WTC11 (cell line): ENCODE results near the gene POMZP3. TPM values are rescaled to one million over a fixed set of nuclear protein-coding genes. Genes with fewer than 3 reads are reported as not detected.
"Not testable (repeated sequence)": the region's sequence is repeated elsewhere in the genome, so short reads cannot be mapped to it uniquely, and the experiment has no call there.

Experiments used
- ATAC-seq: fragments of 200-7000 bp; cut with Tn5 transposase; 2 replicates; pipeline ENCODE4 v1.10.0; 2021; ENCODE audit warnings: mild to moderate bottlenecking, moderate library complexity
- Bru-seq: library from RNA; stranded (reverse); fragments of 400-500 nt; gene quantifications from one replicate; lab custom pipeline; 2021; lab: Mats Ljungman, UMichigan
- CTCF ChIA-PET: fragments of 300-600 bp; sonication (Branson Sonifier 250); formaldehyde crosslinking; loops from one replicate; lab custom pipeline; 2021; ENCODE audit warnings: antibody characterized with exemption; lab: Charles Lee
- POLR2A ChIA-PET: fragments of 350-600 bp; sonication (Branson Sonifier 250); formaldehyde crosslinking; loops from one replicate; lab custom pipeline; 2021; ENCODE audit warnings: antibody characterized with exemption; lab: Charles Lee
- DNase-seq: peaks from one replicate; pipeline ENCODE4 v3.0.0; 2021; ENCODE audit warnings: low spot score
- H3K27ac Mint-ChIP-seq: 2 replicates; pipeline ENCODE4 v1.8.0; 2021; ENCODE audit warnings: mixed read lengths
- H3K27me3 Mint-ChIP-seq: 2 replicates; pipeline ENCODE4 v1.8.0; 2021; ENCODE audit warnings: low read depth, mild to moderate bottlenecking, moderate library complexity, mixed read lengths
- H3K36me3 Mint-ChIP-seq: 2 replicates; pipeline ENCODE4 v1.8.0; 2021; ENCODE audit warnings: mixed read lengths
- H3K4me1 Mint-ChIP-seq: 2 replicates; pipeline ENCODE4 v1.8.0; 2022; ENCODE audit warnings: mixed read lengths
- H3K4me3 Mint-ChIP-seq: 2 replicates; pipeline ENCODE4 v1.8.0; 2021; ENCODE audit warnings: mild to moderate bottlenecking, moderate library complexity, mixed read lengths
- H3K9me3 Mint-ChIP-seq: 2 replicates; pipeline ENCODE4 v1.8.0; 2021; ENCODE audit warnings: mixed read lengths
- CREM ChIP-seq: sonication (generic); formaldehyde crosslinking; IDR thresholded peaks from 2 replicates; pipeline ENCODE4 v1.8.1; 2022; ENCODE audit warnings: mild to moderate bottlenecking, missing genetic modification reagents, moderate library complexity
- FOXK1 ChIP-seq: sonication (generic); formaldehyde crosslinking; IDR thresholded peaks from 2 replicates; pipeline ENCODE4 v1.8.0; 2022; ENCODE audit warnings: mild to moderate bottlenecking, moderate library complexity, missing genetic modification reagents
- FOXP1 ChIP-seq: sonication (generic); formaldehyde crosslinking; IDR thresholded peaks from 2 replicates; pipeline ENCODE4 v1.8.0; 2022; ENCODE audit warnings: missing genetic modification reagents, mild to moderate bottlenecking, moderate library complexity, borderline replicate concordance
- NFATC4 ChIP-seq: fragments of 250-450 bp; sonication (Bioruptor Pico); IDR thresholded peaks from 2 replicates; pipeline ENCODE4 v1.9.0; 2021; ENCODE audit warnings: mild to moderate bottlenecking
- ZNF416 ChIP-seq: fragments of 250-450 bp; sonication (Bioruptor Pico); IDR thresholded peaks from 2 replicates; pipeline ENCODE4 v1.9.0; 2021; ENCODE audit warnings: mild to moderate bottlenecking, inconsistent platforms
- long read RNA-seq, 3 experiments: library from RNA in 1 of 3; library from capped mRNA in 1 of 3; library from polyadenylated mRNA in 1 of 3; unstranded in 2 of 3; stranded (forward) in 1 of 3; transcript quantifications; one replicate each; pipeline ENCODE4 v2.0.0, GENCODE V29; 2021
- total RNA-seq: library from RNA; stranded (reverse); gene quantifications from 3 replicates; pipeline ENCODE4 v1.2.3, GENCODE V29; 2021
- TF ChIP-seq, protein P1 (sequence below): fragments of 250-450 bp; sonication (Bioruptor Pico); IDR thresholded peaks from 2 replicates; pipeline ENCODE4 v1.9.0; 2021; ENCODE audit warnings: mild to moderate bottlenecking
- TF ChIP-seq, protein P2 (sequence below): fragments of 200-600 bp; IDR thresholded peaks from 2 replicates; pipeline ENCODE4 v1.8.0; 2022; ENCODE audit warnings: antibody characterized with exemption

The POMZP3 gene
- 13.1 to 15.1 TPM (median 13.2 TPM) in 3 replicates for total RNA-seq
- percentile 70 among the genes with signal in this experiment for Bru-seq, nascent RNA
- long read RNA-seq, experiment 1, transcript POMZP3-202 (7 exons, 1,490 nt): major isoform, 19 of 32 reads
- long read RNA-seq, experiment 1, partial matches to known transcripts: 3 of 32 reads
- long read RNA-seq, experiment 1, other reads (novel, unspliced or antisense): 7 of 32 reads
- long read RNA-seq, experiment 2, transcript POMZP3-202 (7 exons, 1,490 nt): major isoform, 10 of 18 reads
- long read RNA-seq, experiment 2, partial matches to known transcripts: 5 of 18 reads
- long read RNA-seq, experiment 2, other reads (novel, unspliced or antisense): 3 of 18 reads
- long read RNA-seq, experiment 3, partial matches to known transcripts: 0 of 2 reads
- long read RNA-seq, experiment 3, other reads (novel, unspliced or antisense): 2 of 2 reads

DNA sequence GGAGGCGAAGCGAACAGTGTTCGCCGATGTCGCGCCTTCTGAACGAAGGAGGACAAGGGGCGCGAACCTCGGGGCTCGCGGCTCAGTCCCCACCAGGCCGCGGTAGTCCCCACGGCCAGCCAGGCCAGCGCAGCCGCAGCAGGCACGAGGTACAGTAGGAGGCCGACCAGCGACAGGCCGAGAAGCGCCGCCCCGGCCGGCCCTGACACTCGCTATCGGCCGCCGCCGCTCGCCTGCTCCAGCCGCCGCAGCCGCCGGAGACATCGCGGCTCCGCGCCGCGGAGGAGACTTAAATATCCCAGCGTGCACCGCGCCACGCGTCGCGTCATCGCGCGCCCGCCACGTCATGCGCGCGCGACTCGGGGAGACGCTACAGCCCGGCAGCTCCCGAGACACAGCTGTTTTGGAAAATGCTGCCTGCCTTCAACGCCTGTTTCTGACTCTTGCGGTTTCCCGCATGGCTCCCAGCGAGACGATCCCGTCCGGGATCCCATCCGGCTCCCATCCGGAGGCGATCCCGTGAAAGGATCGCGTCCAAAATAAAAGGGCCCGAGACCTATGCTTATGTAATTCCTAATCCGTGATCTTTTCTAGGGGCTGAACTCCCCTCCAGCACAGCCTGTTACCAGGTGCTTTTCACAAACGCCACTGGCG, at the start of gene POMZP3:
TSS of gene POMZP3 (minus strand) at position 291 of the 654 bp plus-strand sequence. CDS start 1,215 bp downstream, outside the sequence.
- H3K27me3 Mint-ChIP-seq, H3K9me3 Mint-ChIP-seq, CTCF ChIA-PET, POLR2A ChIA-PET, H3K4me1 Mint-ChIP-seq: not testable (repeated sequence)
- peak within 1 kb of the TSS; percentile 97 for H3K27ac Mint-ChIP-seq
- ATAC-seq (peak; percentile 78), DNase-seq (peak; percentile 28)
- peaks cover 17% of the 10 kb centered on the region for H3K36me3 Mint-ChIP-seq
- peak within 1 kb of the TSS; percentile 88 for H3K4me3 Mint-ChIP-seq
- TF ChIP-seq ZNF416: peak; percentile 85; the same call in 1 of the 2 replicates
- TF ChIP-seq, protein P1, sequence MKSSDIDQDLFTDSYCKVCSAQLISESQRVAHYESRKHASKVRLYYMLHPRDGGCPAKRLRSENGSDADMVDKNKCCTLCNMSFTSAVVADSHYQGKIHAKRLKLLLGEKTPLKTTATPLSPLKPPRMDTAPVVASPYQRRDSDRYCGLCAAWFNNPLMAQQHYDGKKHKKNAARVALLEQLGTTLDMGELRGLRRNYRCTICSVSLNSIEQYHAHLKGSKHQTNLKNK (CRISPR knock-in tag): peak; percentile 68; the same call in 1 of the 2 replicates
- TF ChIP-seq CREM (CRISPR knock-in tag): 0 out of 2 replicates have a peak, but pooled peaks have one; percentile 56
- 0 out of 2 replicates have a peak, but pooled peaks have one; percentile 22 for TF ChIP-seq FOXP1 (CRISPR knock-in tag)
- TF ChIP-seq FOXK1 (CRISPR knock-in tag): 0 out of 2 replicates have a peak, but pooled peaks have one; percentile 21
- peak; percentile 42; the same call in 1 of the 2 replicates for TF ChIP-seq NFATC4 (CRISPR knock-in tag)

DNA sequence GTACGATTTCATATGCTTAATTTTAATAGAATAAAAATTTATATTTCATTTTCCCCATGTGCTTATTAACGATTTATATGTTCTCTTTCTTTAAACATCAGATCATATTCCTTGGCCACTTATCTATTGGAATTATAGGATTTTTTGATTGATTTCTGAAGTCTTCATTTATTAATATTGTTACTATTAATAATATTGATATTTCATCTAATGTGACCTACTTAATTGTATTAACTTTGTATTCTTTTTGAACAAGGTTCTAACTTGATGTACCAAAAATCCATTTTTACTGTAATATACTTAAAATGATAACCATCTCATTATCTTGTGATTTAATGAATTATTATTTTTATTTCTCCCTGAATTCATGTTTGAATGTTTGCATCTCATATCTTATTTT, 48.7 kb upstream of the POMZP3 start:
- POLR2A ChIA-PET, H3K27me3 Mint-ChIP-seq, CTCF ChIA-PET, H3K4me3 Mint-ChIP-seq, DNase-seq, H3K36me3 Mint-ChIP-seq, H3K27ac Mint-ChIP-seq, ATAC-seq, H3K9me3 Mint-ChIP-seq: not testable (repeated sequence)
- H3K4me1 Mint-ChIP-seq: peaks cover 56% of the 10 kb centered on the region

DNA sequence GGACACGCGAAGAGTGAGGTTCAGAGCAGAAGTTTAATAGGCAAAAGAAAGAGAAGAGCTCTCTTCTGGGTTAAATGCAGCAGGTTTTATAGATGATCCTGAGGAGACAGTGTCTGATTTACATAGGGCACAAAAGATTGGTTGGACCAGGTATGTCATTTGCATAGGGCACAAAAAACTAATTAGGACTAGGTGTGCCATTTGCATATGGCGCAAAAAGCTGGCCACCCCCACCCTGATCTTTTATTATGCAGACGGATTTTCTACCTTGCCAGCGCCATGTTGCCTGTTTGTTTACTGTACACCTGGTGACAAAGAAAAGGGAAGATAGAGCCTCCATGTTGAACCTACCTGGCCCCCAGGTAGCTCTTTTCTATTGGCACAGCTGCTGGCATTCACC, 46.3 kb upstream of the POMZP3 start:
- H3K9me3 Mint-ChIP-seq, H3K36me3 Mint-ChIP-seq, POLR2A ChIA-PET, H3K27me3 Mint-ChIP-seq, CTCF ChIA-PET, H3K4me3 Mint-ChIP-seq: not testable (repeated sequence)
- peaks cover 46% of the 10 kb centered on the region for H3K4me1 Mint-ChIP-seq
- ATAC-seq (peak; percentile 84), DNase-seq (peak; percentile 52)
- H3K27ac Mint-ChIP-seq: peak overlapping the region; percentile 92

DNA sequence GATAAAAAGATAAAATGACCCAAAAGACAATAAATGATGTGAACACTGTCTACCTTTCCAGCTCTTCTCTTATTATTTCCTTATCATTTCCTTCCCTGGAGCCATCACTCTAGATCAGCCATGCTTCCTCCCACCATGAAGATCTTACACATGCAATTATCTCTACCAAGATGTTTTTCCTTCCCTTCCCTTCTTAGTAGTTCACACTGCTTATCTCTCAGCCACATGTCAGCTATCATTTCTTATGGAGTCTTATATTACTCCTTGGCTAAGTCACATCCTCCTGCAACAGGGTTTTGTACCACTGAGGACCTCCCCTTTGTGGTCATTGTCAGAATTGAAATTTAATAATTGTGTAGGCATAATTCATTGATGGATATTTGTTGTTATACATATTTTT, 32.1 kb upstream of the POMZP3 start:
- H3K4me3 Mint-ChIP-seq, H3K9me3 Mint-ChIP-seq, POLR2A ChIA-PET, CTCF ChIA-PET, ATAC-seq, H3K36me3 Mint-ChIP-seq, DNase-seq, H3K27ac Mint-ChIP-seq, H3K27me3 Mint-ChIP-seq, H3K4me1 Mint-ChIP-seq: not testable (repeated sequence)

DNA sequence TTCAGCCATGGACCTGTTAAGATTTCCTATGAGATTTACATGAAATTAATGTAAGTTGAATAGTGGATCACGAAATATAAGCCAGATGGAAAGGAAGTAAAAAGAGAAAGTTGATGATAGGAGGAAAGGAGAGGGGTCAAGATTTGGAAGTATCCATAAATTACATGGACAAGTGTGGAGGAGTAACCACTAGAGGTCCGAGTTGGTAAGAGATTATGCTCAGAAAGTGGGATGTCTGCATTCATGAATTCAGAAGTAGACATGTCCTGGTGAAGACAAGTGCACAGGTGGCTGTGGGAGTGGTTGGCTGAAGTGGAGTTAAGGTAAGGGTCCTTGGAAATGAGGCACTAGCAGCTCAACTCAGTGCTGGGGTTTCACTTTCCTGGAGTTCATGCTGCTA, 29.3 kb upstream of the POMZP3 start:
- ATAC-seq, H3K9me3 Mint-ChIP-seq, H3K27ac Mint-ChIP-seq, CTCF ChIA-PET, H3K27me3 Mint-ChIP-seq, H3K4me3 Mint-ChIP-seq, POLR2A ChIA-PET, H3K36me3 Mint-ChIP-seq, H3K4me1 Mint-ChIP-seq, DNase-seq: not testable (repeated sequence)

DNA sequence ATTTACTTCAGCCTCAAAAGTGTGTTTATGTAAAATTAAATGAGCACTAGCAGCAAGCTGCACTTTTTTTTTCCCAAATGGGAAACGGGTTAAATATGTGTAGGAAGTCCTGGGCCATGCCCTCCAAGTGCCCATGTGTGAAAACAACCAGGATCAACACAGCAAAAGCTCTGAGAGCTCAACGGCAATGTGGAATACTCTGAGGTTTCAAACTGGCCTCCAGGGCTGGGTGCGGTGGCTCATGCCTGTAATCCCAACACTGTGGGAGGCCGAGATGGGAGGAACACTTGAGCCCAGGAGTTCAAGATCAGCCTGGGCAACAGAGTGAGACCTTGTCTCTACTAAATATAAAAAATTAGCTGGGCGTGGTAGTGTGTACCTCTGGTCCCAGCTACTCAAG, 15.5 kb upstream of the POMZP3 start:
- POLR2A ChIA-PET: not testable (repeated sequence)

DNA sequence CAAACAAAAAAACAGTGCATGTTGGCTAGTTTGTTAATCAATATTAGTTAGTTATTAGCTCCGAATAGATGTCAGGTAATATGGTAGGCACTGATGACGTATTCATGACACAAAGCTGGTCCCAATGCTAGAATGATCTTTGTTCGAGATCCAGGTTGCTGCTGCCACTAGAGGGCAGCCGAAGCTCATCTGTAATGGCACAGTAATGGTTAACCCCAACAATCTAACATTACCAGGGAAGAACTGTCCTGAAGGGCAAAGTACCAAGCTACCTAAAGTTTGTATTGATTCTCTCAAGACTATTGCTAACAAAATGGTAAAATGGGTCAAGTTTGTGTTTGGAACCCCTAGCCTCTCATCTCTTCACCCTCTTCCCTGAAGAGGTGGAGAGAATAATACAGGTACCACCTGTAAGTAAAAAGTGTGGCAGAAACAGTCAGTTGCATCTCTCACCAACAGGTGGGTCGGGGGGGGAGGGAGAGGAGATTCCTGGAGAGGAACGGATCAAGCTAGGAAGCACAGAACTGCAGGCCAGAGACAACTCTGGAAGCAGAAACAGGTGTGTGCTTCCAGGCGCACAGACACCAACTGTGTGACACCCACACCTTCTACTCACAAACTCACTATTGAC, 10.1 kb upstream of the POMZP3 start:
- H3K9me3 Mint-ChIP-seq, H3K4me1 Mint-ChIP-seq, H3K36me3 Mint-ChIP-seq: not testable (repeated sequence)
- ATAC-seq: peak; percentile 86
- TF ChIP-seq, protein P2, sequence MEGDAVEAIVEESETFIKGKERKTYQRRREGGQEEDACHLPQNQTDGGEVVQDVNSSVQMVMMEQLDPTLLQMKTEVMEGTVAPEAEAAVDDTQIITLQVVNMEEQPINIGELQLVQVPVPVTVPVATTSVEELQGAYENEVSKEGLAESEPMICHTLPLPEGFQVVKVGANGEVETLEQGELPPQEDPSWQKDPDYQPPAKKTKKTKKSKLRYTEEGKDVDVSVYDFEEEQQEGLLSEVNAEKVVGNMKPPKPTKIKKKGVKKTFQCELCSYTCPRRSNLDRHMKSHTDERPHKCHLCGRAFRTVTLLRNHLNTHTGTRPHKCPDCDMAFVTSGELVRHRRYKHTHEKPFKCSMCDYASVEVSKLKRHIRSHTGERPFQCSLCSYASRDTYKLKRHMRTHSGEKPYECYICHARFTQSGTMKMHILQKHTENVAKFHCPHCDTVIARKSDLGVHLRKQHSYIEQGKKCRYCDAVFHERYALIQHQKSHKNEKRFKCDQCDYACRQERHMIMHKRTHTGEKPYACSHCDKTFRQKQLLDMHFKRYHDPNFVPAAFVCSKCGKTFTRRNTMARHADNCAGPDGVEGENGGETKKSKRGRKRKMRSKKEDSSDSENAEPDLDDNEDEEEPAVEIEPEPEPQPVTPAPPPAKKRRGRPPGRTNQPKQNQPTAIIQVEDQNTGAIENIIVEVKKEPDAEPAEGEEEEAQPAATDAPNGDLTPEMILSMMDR: peak; percentile 31; the same call in 1 of the 2 replicates
- TF ChIP-seq, all 79 proteins: peak for 1; not testable (repeated sequence) for 78
- H3K27me3 Mint-ChIP-seq, H3K27ac Mint-ChIP-seq, H3K4me3 Mint-ChIP-seq, POLR2A ChIA-PET: not testable (repeated sequence)
- CTCF ChIA-PET: interaction anchor here (0.7 to 1.1 kb wide), 2 partner anchors 476 to 610 kb away, joined by 3 read pairs; no protein-coding TSS in a partner anchor
- peak; percentile 50 for DNase-seq

More for the DNA sequence above, 15.5 kb upstream of the POMZP3 start:
- ATAC-seq, DNase-seq, H3K27me3 Mint-ChIP-seq, H3K4me1 Mint-ChIP-seq, H3K27ac Mint-ChIP-seq, H3K9me3 Mint-ChIP-seq, CTCF ChIA-PET, H3K36me3 Mint-ChIP-seq, H3K4me3 Mint-ChIP-seq: not testable (repeated sequence)

DNA sequence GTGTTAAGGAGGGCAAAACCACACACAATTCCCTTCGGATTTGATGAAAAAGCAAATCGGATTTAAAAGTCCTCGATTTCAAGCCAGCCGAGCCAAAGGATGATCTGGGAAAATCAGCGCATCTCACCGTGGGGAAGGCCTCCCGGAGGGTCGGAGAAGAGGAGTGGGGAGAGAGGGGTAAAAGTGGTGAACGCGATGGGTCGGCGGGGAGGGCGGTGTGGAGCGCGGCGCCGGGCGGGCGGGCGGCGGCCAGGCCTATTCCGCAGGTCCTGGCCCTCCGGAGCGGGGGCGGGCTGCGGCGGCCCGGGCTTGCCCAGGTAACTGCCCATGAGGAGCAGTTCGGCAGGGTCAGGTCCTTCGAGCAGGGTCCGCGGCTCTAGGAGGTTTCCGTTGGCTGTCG, 498 bp downstream of the POMZP3 start:
- H3K4me1 Mint-ChIP-seq, H3K27me3 Mint-ChIP-seq, POLR2A ChIA-PET, CTCF ChIA-PET, H3K9me3 Mint-ChIP-seq: not testable (repeated sequence)
- Mint-ChIP-seq H3K4me3 (peak overlapping the region; percentile 88), H3K27ac (peak overlapping the region; percentile 93), H3K36me3 (peaks cover 17% of the 10 kb centered on the region)
- DNase-seq: peak; percentile 43
- ATAC-seq: peak; percentile 65
